HG02943 (cell line): ENCODE measurements around the gene SATB1.
"Not testable (repeated sequence)": the region's sequence is repeated elsewhere in the genome, so short reads cannot be mapped to it uniquely, and the experiment has no call there.

ENCODE experiments used
- ATAC-seq: cut with Tn5 transposase; IDR thresholded peaks from one replicate; pipeline ENCODE4 v1.9.1; 2021; ENCODE audit warnings: mild to moderate bottlenecking, low read depth, moderate library complexity; ENCODE audit not compliant: unreplicated experiment

The SATB1 gene

DNA sequence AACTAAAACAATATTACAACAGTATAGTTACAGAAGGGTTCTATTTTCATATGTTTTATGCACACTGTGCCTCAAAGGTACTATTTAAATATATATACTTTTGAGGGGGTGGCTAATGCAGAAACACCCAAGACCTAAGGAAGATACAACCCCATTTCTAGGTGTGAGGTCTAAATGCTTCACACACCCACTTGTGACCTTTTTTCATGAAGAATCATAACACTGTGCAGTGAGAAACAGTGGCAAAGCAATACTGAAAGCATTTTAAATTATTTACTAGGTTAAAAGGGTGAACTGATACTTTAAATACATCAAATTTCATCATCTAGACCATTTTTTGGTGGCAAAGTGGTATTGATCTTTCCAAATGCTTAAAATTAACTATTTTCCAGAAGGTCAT, 67.4 kb downstream of the SATB1 start:
- ATAC-seq: no peak

DNA sequence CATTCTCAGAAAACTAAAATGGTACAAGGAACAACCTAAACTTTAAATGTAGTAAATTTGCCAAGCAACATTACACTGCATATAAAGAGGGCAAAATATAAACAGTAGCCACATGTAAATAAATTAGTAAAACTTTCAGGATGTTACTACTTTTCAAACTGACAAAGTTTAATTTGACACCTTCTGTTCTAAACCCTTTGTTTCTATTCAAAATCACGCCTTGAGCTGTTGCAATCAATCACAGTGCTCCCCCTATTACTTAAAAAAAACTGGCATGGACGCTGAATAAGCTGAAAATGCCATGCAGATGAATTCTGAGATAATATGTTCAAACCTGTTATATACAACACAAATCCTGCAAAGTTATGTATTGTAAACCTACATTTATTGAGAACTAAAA, 69.3 kb downstream of the SATB1 start:
- ATAC-seq: no peak

- no peak for ATAC-seq
Measured at GRCh38 chr3:18354701-18355100, 70.4 kb downstream of the SATB1 start.

GRCh38 chr3:18351823-18352744, 73.1 kb downstream of the SATB1 start:
- no peak for ATAC-seq

- ATAC-seq: no peak
Measured at GRCh38 chr3:18351069-18351628, 74.0 kb downstream of the SATB1 start.

- ATAC-seq: no peak
Measured at GRCh38 chr3:18349197-18349798, 75.8 kb downstream of the SATB1 start.

DNA sequence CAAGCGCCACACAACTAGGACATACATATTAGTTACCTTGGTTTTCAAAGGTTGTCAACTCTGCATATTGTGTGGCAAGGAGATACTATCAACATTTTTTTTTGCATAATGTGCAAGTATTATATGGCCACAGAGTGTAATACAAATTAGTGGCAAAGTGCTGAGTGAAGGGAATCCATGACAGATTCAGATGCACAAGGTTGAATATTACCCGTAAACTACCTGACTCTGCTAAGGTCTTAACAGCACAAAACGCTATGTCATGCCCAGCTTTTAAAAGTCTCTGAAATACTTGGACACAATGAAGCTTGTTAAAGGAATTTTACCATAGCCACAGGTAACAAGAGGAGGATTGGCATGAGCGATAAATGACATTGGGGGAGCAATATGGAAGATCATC, 79.0 kb downstream of the SATB1 start:
- no peak for ATAC-seq

DNA sequence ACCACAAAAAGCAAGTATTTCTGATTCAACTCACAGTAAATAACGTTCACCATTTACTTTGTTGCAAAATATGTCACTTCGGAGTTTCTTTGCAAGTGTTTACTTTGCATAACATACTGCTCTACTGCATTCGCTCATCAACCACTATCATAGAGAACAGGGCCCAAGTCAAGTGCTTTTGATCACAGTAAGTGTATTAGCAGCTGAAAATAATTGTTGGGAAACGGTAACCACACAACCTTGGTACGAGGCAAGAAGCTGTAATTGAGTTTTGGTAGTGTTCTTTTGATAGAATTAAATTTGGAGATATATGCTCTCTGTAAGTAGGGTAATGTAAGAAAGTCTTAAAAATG, 80.1 kb downstream of the SATB1 start:
- no peak for ATAC-seq

- ATAC-seq: no peak
Measured at GRCh38 chr3:18344306-18345014, 80.7 kb downstream of the SATB1 start.

DNA sequence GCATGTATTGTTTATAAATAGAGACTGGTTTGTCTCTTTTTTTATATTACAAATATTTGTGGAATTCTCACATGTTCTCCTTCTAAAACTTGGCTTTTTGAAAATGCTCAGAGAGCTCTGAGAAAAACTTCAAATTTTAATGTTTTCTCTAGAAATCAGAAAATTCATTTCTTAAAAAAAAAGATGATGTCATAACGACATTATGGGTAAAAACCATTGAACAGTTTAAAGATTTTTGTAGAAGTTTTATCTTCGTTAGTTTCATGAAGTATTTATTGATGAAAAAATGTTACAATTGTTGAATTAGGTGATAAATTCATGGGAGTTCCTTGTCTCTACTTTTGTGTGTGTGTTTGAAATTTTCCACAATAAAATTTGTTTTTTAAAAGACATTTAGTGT, 81.3 kb downstream of the SATB1 start:
- ATAC-seq: no peak

GRCh38 chr3:18338827-18339514, 86.2 kb downstream of the SATB1 start:
- no peak for ATAC-seq

GRCh38 chr3:18337231-18337630, 87.9 kb downstream of the SATB1 start:
- no peak for ATAC-seq

DNA sequence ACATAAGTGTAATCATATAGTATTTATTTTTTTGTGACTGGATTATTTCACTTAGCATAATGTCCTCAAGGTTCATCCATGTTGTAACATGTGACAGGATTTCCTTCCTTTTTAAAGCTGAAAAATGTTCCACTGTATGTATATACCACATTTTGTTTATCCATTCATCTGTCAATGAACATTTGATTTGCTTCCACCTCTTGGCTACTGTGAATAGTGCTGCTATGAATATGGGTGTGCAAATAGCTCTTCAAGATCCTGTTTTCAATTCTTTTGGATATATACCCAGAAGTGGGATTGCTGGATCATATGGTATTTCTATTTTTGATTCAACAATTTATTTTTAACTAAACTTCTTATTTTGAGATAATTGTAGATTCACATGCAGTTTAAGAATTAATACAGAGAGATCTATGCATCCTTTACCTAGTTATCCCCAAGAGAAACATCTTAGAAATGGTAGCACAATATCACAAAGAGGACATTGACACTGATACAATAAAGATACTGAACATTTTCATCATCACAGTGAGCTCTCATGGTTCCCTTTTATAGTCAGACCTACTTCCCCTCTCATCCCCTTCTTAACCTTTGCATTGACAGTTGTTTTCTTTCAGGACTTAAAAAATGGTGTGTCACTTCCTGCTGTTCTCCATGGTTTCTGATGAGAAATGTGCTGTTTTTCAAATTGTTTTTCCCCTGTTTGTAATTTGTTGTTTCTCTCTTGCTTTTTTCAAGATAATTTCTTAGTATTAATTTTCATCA, 90.1 kb downstream of the SATB1 start:
- no peak for ATAC-seq

DNA sequence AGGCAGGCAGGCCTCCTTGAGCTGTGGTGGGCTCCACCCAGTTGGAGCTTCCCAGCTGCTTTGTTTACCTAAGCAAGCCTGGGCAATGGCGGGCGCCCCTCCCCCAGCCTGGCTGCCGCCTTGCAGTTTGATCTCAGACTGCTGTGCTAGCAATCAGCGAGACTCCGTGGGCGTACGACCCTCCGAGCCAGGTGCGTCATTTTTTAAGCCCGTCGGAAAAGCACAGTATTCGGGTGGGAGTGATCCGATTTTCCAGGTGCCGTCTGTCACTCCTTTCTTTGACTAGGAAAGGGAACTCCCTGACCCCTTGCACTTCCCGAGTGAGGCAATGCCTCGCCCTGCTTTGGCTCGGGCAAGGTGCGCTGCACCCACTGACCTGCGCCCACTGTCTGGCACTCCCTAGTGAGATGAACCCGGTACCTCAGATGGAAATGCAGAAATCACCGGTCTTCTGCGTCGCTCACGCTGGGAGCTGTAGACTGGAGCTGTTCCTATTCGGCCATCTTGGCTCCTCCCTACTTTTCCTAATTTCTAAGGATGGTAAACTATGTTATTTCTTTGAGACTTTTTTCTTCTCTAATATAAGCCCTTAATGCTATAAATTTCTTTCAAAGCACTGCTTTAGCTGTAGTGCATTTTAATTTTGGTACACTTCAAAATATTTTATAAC, 94.2 kb downstream of the SATB1 start:
- ATAC-seq: not testable (repeated sequence)

GRCh38 chr3:18308096-18308650, 117.0 kb downstream of the SATB1 start:
- ATAC-seq: no peak

- ATAC-seq: no peak
Measured at GRCh38 chr3:18307529-18307928, 117.6 kb downstream of the SATB1 start.

DNA sequence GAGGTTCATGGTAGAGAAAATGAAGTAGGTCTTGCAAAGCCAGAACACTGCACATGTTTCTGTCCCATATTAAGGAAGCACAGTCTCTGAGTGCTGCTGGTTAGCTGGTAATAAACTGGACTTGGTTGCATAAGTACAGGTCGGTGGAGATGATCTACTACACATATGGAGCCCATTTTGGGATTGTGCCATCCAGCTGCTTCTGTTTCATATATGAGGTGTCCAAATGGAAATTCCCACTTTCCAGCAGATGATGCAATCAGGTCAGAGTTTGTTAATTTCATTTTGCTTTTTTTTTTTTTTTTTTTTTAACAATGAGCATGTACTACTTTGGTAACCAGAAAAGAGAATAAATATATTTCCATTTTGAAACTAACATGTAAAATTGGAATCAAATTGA, 122.6 kb downstream of the SATB1 start:
- no peak for ATAC-seq

- ATAC-seq: no peak
Measured at GRCh38 chr3:18301781-18302180, 123.4 kb downstream of the SATB1 start.

DNA sequence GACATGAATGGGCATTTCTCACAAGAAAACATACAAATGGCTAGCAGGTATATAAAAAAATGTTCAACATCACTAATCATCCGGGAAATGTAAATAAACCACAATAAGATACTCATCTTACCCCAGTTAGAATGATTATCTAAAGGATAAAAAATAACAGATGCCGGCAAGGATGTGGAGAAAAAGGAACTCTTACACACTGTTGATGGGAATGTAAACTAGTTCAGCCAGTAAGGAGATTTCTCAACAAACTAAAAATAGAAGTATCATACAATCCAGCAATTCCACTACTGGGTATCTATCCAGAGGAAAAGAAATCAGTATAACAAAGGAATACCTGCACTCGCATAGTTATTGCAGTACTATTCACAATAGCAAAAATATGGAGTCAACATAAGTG, 124.2 kb downstream of the SATB1 start:
- no peak for ATAC-seq
